Ishikawa (cell line): ENCODE measurements around the gene CD86.

Source experiments
- CEBPB ChIP-seq: IDR thresholded peaks from 2 replicates; pipeline ENCODE4 v1.6.1; 2012
- CREB1 ChIP-seq: IDR thresholded peaks from 2 replicates; pipeline ENCODE4 v1.6.1; 2012; ENCODE audit warnings: low read depth
- EGR1 ChIP-seq: IDR thresholded peaks from 2 replicates; pipeline ENCODE4 v1.6.1; 2012
- EP300 ChIP-seq: IDR thresholded peaks from 2 replicates; pipeline ENCODE4 v1.6.1; 2012; ENCODE audit warnings: borderline replicate concordance
- FOXM1 ChIP-seq: IDR thresholded peaks from 2 replicates; pipeline ENCODE4 v1.6.1; 2012; ENCODE audit warnings: low read depth, borderline replicate concordance
- MAX ChIP-seq: IDR thresholded peaks from 2 replicates; pipeline ENCODE4 v1.6.1; 2012
- NFIC ChIP-seq: IDR thresholded peaks from 2 replicates; pipeline ENCODE4 v1.6.1; 2012
- RAD21 ChIP-seq: IDR thresholded peaks from 2 replicates; pipeline ENCODE4 v1.6.1; 2012; ENCODE audit warnings: low read depth
- REST ChIP-seq: IDR thresholded peaks from 2 replicates; pipeline ENCODE4 v1.6.1; 2012; ENCODE audit warnings: low read depth, mild to moderate bottlenecking
- TAF1 ChIP-seq: IDR thresholded peaks from 2 replicates; pipeline ENCODE4 v1.6.1; 2012; ENCODE audit warnings: low read depth, mild to moderate bottlenecking
- TCF12 ChIP-seq: IDR thresholded peaks from 2 replicates; pipeline ENCODE4 v1.6.1; 2012; ENCODE audit warnings: low read depth
- TEAD4 ChIP-seq: IDR thresholded peaks from 2 replicates; pipeline ENCODE4 v1.6.1; 2012
- USF1 ChIP-seq: IDR thresholded peaks from 2 replicates; pipeline ENCODE4 v1.6.1; 2012
- YY1 ChIP-seq: IDR thresholded peaks from 2 replicates; pipeline ENCODE4 v1.6.1; 2012; ENCODE audit warnings: low read depth
- ZBTB7A ChIP-seq: IDR thresholded peaks from 2 replicates; pipeline ENCODE4 v1.6.1; 2012; ENCODE audit warnings: low read depth

The CD86 gene

GRCh38 chr3:122100083-122100482, 44.9 kb downstream of the CD86 start:
- no peak for TF ChIP-seq CREB1
- no peak for TF ChIP-seq YY1
- no peak for TF ChIP-seq TAF1
- no peak for TF ChIP-seq ZBTB7A
- TF ChIP-seq CEBPB: no peak
- TF ChIP-seq REST: no peak
- no peak for TF ChIP-seq TCF12

GRCh38 chr3:122100591-122101463, 45.7 kb downstream of the CD86 start:
- no peak for TF ChIP-seq FOXM1
- TF ChIP-seq RAD21: no peak
- no peak for TF ChIP-seq MAX
- TF ChIP-seq TAF1: no peak
- no peak for TF ChIP-seq CEBPB
- no peak for TF ChIP-seq TEAD4
- TF ChIP-seq EGR1: no peak
- TF ChIP-seq TCF12: no peak
- no peak for TF ChIP-seq EP300
- TF ChIP-seq USF1: no peak
- TF ChIP-seq NFIC: no peak
- TF ChIP-seq ZBTB7A: no peak
- no peak for TF ChIP-seq REST
- no peak for TF ChIP-seq CREB1

GRCh38 chr3:122101646-122102045, 46.5 kb downstream of the CD86 start:
- TF ChIP-seq EGR1 (no peak), RAD21 (peak; percentile 83)

GRCh38 chr3:122102191-122102935, 47.2 kb downstream of the CD86 start:
- TF ChIP-seq EP300: no peak
- no peak for TF ChIP-seq FOXM1
- no peak for TF ChIP-seq USF1
- no peak for TF ChIP-seq MAX
- no peak for TF ChIP-seq RAD21
- no peak for TF ChIP-seq REST
- no peak for TF ChIP-seq YY1
- no peak for TF ChIP-seq EGR1
- no peak for TF ChIP-seq CEBPB
- no peak for TF ChIP-seq ZBTB7A
- no peak for TF ChIP-seq CREB1
- no peak for TF ChIP-seq NFIC
- no peak for TF ChIP-seq TEAD4
- no peak for TF ChIP-seq TCF12
- no peak for TF ChIP-seq TAF1
